IMR-90 (cell line): ENCODE measurements around the gene LTB4R2.

Experiments
- BHLHE40 ChIP-seq: fragments of 150-350 bp; IDR thresholded peaks from 2 replicates; pipeline ENCODE4 v1.6.1; 2016; ENCODE audit warnings: mild to moderate bottlenecking, low read depth, low read length
- CEBPB ChIP-seq: IDR thresholded peaks from 2 replicates; pipeline ENCODE4 v1.6.1; 2012; ENCODE audit warnings: low read depth, low read length, improper control_type of control experiment
- MAFK ChIP-seq: IDR thresholded peaks from 2 replicates; pipeline ENCODE4 v1.6.1; 2012; ENCODE audit warnings: low read depth, low read length, improper control_type of control experiment
- POLR2A ChIP-seq: IDR thresholded peaks from 2 replicates; pipeline ENCODE4 v1.6.1; 2012; ENCODE audit warnings: mild to moderate bottlenecking, low read depth, low read length
- RAD21 ChIP-seq: IDR thresholded peaks from 2 replicates; pipeline ENCODE4 v1.6.1; 2012; ENCODE audit warnings: low read length, improper control_type of control experiment
- RCOR1 ChIP-seq: IDR thresholded peaks from 2 replicates; pipeline ENCODE4 v1.6.1; 2012; ENCODE audit warnings: mild to moderate bottlenecking, low read length, improper control_type of control experiment; ENCODE audit not compliant: insufficient replicate concordance
- SMC3 ChIP-seq: fragments of 150-350 bp; IDR thresholded peaks from 2 replicates; pipeline ENCODE4 v1.6.1; 2016; ENCODE audit warnings: low read depth, mild to moderate bottlenecking, antibody characterized with exemption, low read length, moderate library complexity
- USF2 ChIP-seq: fragments of 150-350 bp; IDR thresholded peaks from 2 replicates; pipeline ENCODE4 v1.6.1; 2017; ENCODE audit warnings: mild to moderate bottlenecking, antibody characterized with exemption, low read length, low read depth
- TF ChIP-seq, protein P1 (sequence below): conservative IDR thresholded peaks from 2 replicates; pipeline ENCODE4 v1.5.1; 2012; ENCODE audit warnings: mild to moderate bottlenecking, low read depth, low read length, improper control_type of control experiment
- TF ChIP-seq, protein P2 (sequence below): fragments of 150-350 bp; IDR thresholded peaks from 2 replicates; pipeline ENCODE4 v1.6.1; 2016; ENCODE audit warnings: low read depth, mild to moderate bottlenecking, low read length, moderate library complexity, borderline replicate concordance

- TF ChIP-seq, protein P1, sequence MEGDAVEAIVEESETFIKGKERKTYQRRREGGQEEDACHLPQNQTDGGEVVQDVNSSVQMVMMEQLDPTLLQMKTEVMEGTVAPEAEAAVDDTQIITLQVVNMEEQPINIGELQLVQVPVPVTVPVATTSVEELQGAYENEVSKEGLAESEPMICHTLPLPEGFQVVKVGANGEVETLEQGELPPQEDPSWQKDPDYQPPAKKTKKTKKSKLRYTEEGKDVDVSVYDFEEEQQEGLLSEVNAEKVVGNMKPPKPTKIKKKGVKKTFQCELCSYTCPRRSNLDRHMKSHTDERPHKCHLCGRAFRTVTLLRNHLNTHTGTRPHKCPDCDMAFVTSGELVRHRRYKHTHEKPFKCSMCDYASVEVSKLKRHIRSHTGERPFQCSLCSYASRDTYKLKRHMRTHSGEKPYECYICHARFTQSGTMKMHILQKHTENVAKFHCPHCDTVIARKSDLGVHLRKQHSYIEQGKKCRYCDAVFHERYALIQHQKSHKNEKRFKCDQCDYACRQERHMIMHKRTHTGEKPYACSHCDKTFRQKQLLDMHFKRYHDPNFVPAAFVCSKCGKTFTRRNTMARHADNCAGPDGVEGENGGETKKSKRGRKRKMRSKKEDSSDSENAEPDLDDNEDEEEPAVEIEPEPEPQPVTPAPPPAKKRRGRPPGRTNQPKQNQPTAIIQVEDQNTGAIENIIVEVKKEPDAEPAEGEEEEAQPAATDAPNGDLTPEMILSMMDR = no peak
- no peak for TF ChIP-seq CEBPB
- no peak for TF ChIP-seq BHLHE40
- no peak for TF ChIP-seq MAFK
- TF ChIP-seq, protein P2, sequence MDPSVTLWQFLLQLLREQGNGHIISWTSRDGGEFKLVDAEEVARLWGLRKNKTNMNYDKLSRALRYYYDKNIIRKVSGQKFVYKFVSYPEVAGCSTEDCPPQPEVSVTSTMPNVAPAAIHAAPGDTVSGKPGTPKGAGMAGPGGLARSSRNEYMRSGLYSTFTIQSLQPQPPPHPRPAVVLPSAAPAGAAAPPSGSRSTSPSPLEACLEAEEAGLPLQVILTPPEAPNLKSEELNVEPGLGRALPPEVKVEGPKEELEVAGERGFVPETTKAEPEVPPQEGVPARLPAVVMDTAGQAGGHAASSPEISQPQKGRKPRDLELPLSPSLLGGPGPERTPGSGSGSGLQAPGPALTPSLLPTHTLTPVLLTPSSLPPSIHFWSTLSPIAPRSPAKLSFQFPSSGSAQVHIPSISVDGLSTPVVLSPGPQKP = no peak
- no peak for TF ChIP-seq RCOR1
- TF ChIP-seq SMC3 = no peak
- no peak for TF ChIP-seq USF2
- no peak for TF ChIP-seq POLR2A
- no peak for TF ChIP-seq RAD21
Measured at GRCh38 chr14:24317141-24317928, 7.4 kb downstream of the LTB4R2 start.
